Non-pigmented ciliary epithelial cell (primary cell): ENCODE data around the gene PLA2G6.
"Not testable (repeated sequence)": the region's sequence is repeated elsewhere in the genome, so short reads cannot be mapped to it uniquely, and the experiment has no call there.

Source experiments
- DNase-seq: peaks from one replicate; pipeline ENCODE4 v3.0.0-alpha.2; 2010; ENCODE audit warnings: low read depth

The PLA2G6 gene

DNA sequence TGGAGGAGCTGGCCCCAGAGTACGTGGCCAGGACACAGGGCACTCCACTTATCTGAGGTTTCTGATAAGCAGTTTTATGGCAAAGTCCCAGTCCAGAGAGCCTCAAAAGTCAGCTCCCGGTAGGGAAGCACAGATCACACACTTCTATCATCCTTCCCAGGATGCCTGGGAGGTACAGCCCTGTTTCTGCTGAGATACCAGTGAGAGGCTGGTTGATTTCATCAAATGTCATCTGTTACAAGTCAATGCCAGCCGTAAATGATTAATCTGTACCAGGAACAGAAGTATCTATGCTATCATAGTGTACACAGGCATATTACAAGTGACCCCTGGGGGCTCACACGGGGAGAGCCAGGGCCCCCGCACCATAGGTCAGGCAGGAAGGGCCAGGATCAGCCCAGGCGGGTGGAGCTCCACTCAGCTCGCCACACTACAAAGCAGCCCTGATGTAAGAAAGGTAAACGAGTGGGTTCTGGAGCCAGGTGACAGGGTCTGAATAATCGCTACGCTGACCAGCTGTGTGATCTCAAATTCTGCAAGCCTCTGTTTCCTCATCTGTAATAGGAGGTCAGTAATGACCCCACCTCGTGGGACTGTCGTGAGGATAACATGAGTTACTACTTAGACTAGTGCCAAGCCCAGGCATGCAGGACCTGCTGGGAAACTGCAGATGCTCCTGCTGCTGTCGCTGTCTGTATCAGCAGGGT lies 17.6 kb downstream of the PLA2G6 start:
- DNase-seq = no peak

DNA sequence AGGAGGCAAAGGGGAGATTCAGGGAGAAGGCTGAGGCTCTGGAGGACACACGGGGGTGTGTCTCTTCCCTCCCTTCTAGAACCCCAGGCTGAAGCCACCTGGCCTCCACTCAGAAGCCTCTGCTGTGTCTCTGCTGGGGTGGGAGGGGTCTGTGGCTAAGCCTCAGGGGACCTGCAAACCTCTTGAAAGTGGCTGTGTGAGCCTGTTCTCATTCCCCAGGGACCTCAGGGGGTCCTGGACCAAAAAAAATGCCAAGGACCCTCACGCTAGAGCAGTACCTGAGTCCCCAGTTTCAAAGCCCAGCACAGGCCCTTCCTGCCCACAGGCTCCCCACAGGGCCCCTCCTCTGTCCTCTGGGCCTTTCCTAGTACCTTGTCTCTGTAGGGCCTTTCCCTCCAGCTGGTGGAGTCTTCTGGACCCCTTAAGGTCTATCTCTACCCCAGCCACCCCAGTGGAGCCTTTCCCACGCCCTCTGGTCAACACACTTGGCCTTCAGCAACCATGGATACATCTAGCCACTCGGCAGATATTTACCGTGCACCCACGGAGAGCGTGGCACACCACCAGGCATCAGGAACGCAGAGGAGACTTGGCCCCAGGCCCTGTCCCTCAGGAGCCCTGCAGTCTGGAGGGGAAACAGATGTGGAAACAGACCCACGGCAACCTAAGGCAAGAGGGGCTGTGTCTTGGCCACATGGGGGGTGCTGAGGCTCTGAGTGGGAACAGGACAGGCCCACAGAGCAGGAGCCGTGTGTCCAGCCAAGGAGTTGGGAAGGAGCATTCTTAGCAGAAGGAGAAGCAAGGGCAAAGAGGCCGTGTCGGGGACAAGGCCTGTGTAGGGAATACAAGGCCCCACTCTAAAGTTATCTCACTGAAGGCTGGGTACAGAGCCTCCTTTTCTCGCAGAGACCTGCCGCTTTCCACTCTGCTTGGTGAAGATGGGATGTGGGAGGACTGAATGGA lies 18.5 kb downstream of the PLA2G6 start:
- no peak for DNase-seq

DNA sequence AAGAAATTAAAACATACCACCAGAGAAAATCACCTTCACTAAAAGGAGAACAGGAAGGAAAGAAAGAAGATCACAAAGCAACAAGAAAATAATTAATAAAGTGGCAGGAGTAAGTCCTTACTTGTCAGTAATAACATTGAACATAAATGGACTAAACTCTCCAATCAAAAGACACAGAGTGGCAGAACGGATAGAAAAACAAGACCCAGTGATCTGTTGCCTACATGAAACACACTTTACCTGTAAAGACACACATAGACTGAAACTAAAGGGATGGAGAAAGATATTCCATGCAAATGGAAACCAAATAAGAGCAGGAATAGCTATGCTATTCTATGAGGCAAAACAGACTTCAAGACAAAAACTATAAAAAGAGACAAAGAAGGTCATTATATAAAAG lies 25.9 kb downstream of the PLA2G6 start:
- no peak for DNase-seq

DNA sequence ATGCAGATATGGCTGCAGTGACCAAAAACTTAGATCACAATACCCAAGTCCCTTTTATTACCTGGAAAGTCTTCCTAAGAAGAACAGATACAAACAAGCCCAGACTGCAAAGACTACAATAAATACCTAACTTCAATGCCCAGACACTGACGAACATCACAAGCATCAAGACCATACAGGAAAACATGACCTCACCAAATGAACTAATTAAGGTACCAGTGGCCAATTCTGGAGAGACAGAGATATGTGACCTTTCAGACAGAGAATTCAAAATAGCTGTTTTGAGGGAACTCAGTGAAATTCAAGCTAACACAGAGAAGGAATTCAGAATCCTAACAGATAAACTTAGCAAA lies 27.1 kb downstream of the PLA2G6 start:
- DNase-seq = not testable (repeated sequence)

DNA sequence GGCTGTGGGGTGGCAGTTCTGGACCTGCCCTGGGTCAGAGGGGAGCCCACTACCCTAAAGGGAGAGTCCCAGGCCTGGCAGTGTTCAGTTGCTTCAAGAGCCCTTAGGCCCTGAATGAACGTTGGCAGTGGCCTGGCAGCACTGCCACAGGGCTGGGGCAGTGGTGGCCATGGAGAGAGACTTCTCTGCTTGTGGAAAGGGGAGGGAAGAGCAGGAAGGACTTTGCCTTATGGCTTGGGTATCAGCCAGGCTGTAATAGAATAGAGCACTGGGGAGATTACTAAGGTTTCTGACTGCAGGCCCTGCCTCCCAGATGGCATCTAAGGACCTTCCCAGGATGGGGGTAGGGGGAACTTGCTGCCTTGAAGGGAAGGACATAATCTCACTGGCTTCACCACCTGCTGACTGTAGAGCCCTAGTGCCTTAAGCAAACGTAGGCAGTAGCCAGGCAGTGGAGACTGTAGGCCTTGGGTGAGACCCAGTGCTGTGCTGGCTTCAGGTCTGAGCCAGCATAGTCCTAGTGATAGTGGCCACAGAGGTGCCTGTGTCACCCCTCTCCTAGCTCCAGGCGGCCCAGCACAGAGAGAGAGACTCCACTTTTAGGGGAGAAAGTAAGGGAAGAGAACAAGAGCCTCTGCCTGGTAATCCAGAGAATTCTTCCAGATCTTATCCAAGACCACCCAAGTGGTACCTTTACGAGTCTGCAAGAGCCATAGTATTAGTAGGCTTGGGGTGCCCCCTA lies 27.6 kb downstream of the PLA2G6 start:
- no peak for DNase-seq

DNA sequence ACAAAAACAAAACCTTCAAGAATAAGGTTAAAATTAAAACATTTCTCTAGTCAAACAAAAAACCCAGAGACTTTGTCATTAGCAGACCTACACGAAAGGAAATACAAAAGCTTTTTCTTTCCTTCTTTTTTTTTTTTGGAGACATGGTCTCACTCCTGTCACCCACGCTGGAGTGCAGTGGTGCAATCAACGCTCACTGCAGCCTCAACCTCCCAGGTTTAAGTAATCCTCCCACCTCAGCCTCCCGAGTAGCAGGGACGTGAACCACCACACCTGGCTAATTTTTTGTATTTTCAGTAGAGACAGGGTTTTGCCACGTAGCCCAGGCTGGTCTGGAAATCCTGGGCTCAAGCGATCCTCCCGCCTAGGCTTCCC lies 30.5 kb downstream of the PLA2G6 start:
- no peak for DNase-seq

DNA sequence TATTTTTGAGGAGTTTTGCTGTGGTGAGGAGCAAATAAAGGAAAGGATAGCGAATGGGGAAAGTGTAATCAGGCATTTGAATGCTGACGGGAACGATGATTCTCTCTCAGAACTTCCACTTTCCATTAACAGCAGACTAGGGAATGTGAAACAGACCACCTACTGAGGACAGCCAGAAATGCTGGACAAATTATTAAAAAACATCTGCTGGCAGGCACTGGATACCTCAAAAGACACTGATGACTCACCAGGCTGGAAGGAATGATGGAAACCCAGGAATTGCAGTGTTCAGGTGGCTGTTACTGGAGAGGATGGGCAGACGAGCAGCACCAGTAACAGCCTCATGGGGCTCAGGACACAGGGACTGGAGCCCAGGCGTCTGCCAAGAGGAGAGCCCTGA lies 33.4 kb downstream of the PLA2G6 start:
- DNase-seq = peak; percentile 42

DNA sequence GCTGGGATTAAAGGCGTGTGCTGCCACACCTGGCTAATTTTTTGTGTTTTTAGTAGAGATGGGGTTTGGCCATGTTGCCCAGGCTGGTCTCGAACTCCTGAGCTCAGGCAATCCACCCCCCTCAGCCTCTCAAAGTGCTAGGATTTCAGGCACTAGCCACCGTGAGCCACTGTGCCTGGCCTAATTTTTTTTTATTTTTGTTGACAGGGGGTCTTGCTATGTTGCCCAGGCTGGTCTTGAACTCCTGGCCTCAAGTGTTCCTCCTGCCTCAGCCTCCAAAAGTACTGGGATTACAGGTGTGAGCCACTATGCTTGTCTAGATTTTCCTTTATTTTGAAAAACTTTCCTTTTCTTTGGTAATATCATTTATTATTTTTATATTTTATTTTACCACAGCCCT lies 35.5 kb downstream of the PLA2G6 start:
- not testable (repeated sequence) for DNase-seq

DNA sequence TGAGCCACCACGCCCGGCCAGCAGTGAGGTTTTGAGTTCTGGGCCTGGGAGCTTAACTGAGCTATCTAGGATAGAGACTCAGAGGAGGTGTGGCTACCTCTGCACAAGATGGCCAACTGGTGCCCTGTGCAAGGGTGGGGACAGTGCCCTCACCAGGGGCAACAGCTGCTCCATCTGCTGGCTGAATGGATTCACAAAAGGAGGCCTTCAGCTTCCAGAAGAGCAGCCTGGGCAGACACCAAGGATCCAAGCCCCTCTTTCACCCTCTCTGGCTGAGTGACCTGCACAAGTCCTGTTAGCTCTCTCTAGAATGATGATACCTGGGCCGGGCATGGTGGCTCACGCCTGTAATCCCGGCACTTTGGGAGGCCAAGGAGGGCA lies 37.6 kb downstream of the PLA2G6 start:
- DNase-seq = no peak

DNA sequence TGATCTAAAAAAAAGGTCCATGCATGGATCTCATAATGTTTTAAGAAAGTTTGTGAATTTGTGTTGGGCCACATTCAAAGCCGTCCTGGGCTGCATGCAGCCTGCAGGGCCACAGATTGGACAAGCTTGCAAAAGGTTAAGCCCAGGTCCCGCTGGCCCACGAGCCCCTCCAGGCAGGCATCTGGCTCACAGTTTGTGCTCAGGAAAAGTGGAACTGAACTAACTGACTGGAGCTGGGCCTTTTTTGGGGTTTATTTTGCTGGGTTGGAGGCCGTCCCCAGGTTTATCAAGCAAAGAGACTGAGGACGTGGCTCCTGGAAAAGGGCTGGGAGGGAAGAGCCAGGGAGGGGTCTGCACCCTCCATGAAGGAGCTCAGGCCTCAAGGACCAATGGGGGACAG lies 39.0 kb downstream of the PLA2G6 start:
- DNase-seq = no peak

DNA sequence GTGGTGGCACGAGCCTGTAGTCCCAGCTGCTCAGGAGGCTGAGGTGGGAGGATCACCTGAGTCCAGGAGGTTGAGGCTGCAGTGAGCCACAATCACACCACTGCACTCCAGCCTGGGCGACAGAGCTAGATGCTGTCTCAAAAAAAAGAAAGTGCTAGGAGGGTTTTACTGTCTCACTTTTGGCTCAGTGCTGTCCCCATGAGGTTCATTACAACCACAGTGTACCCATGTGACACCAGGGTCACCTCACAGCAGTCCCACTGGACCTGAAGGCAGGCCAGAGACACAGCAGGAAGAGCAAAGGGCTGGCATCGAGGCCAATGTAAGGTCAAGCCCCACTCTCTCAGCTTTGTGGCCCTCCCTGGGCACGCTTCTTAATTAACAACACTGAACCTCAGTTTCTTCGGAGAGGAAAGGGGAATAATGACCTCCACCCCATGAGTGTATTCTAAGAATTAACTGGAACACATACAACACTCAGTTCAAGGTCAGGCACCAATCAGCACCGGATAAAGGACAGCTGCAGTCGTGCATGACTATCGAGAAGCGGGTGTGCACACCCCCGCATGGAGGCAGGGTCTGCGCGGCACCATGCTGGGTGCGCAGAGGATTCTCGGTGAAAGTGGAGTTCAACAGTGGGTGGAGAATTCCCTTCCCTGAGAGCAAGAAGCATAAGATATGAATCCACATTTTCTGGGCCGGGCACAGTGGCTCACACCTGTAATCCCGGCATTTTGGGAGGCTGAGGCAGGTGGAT lies 40.2 kb downstream of the PLA2G6 start:
- no peak for DNase-seq

DNA sequence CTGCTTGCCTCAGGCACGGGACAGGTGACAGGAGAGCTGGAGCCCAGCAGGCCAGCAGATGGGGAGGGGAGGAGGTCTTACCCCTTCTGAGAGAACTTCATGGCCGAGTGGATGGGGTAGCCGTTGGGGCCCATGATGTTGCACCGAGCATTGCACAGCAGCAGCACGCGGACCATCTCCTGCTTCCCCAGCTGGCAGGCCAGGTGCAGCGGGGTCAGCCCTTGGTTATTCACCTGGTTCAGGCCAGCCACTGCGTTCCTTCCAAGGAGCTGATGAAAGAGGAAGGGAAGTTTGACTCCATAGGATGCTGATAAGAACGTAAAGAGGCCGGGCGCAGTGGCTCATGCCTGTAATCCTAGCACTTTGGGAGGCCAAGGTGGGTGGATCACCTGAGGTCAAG lies 41.7 kb downstream of the PLA2G6 start:
- DNase-seq = no peak

DNA sequence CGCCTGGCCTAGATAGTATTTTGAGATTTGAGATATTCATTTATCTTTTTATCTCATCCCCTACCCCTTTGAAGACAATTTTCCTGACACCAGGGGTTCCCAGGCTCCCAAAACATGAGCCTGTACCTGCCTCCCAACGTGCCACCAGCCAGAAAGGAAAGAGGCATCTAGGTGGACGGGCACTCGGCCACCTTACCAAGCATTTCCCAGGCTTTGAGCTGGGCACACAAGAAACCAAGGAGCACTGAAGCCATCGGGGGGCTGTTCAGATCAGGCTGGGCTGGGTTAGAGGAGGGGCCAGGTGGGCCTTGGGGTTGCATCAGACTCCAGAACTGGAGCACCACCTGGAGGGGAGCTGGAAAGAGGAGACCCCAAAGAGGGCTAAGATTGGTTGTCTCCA lies 42.7 kb downstream of the PLA2G6 start:
- no peak for DNase-seq

DNA sequence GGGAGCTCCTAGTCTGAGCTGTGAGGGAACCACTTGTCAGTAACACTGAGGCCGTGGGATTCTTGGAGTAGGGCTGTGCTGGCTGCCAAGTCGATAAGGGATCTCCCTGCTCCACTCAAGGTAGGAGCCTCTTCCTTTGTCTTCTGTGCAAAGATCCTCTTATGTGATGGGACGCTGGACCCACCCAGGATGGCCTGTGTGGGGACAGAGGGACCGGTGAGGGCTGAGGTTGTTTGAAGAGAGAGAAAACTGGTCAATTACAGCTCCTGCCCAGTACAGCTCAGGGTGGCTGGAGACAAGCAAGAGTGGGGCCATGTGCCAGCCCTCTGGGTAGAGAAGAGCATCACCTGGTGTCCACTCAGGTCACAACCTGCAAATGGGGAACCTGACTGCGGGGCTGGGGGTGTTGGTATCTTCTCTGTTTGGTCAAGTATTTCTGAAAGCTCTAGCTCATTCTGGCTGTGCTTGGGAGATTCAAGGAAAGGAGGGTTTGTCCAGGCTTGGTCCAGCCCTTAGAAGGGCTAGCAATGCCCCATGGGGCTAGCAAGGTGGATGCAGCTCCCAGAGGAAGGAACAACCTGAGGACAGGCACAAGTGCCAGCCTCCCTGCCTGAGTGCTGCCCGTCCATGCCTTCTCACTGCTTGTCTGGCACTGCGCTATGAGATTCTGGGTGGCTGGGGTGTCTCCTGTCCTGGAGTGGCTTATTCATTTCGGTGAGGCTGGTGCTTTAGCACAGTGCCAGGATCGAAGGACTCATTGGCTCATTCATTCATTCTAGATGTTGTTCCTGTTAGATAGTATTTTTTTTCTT lies 43.5 kb downstream of the PLA2G6 start:
- DNase-seq = no peak

DNA sequence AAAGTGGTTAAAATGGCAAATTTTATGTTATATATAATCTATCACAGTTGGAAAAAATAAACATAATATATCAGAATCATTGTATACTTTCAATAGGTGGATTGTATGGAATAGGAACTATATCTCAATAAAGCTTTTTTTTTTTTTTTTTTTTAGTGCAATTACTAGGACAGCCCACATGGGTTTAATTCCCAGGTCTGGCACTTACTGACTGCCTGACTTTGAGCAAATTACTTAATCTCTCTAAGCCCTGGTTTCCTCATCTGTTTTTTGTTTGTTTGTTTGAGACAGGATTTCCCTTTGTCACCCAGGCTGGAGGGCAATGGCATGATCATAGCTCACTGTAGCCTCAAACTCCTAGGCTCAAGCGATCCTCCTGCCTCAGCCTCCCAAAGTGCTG lies 45.0 kb downstream of the PLA2G6 start:
- no peak for DNase-seq

DNA sequence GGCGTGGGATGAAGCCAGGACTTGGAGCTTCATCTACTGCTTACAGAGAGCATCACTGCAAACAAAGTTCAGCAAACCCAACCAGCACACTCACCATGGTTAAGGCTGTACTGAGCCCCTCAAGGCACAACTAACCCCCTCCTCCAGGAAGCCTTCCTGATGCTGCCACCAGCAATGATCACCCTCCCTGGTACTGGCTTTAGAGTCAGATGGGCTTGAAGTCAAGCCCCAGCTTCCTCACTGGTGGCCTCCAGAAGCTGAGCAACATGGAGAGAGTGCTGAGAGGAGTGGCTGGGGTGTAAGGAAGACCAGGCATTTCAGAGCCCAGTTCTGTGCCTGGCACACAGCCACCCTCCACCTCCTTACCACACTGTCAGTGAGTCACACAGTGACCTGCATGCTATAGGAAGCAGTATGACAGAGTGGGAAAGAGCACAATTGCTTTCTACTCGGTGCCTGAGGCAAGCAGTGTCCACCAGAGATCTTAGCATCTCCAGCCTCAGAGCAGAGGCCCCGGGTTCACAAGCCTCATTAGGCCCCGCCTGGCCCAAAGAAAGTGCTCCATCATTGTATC lies 46.4 kb downstream of the PLA2G6 start:
- DNase-seq = peak; percentile 50

DNA sequence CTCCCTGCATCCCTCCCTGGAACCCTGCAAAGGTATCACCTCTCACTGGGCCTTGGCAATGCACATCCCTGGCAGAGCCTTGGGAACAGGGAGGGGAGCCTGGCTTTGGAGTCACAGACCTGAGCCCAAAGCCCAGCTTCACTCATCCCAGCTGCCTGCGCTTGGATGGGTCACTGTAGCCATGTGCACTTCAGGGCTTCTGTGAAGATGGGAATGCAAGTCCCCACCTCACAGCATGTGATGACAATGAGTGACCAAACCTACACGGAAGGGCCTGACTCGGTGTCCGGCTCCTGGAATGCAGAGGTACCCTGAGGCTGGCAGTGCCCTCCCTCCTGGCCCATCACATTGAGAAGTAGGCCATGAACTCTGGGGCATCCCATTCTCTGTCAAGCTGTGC lies 48.3 kb downstream of the PLA2G6 start:
- DNase-seq = no peak

DNA sequence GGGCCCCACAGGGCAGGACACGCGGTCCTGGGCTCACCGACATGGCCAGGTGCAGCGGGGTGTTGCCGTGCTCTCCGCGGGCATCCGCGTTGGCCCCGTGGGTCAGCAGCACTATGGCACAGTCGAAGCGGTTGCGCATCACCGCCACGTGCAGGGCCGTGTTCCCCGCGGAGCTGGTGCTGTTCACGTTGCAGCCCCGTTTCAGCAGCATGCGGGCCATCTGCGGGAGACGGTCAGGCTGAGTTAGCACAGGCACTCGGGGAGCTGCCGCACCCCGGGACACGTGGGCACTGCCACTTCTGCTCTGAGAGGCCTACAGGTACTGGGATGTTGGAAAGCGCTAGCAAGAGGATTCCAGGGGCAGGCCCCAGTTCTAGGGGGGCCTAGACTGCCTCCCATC lies 48.8 kb downstream of the PLA2G6 start:
- no peak for DNase-seq

DNA sequence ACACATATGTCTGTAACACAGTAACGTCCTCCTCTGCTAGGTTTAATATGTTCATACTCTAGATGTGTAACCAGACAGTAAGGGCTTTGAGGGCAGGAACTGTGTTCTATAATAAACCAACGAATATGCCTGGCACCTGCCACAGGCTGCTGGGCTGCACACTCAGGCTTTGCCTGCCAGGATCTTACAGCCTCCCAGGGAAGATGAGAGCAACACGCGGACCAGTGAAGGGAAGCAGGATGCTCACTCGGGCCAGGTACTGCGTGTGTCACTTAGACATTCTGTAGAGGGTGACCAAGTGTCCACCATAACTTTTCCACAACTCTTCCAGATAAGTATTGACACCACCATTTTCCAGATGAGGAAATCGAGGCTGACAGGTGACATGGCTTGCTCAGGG lies 49.5 kb downstream of the PLA2G6 start:
- DNase-seq = no peak

DNA sequence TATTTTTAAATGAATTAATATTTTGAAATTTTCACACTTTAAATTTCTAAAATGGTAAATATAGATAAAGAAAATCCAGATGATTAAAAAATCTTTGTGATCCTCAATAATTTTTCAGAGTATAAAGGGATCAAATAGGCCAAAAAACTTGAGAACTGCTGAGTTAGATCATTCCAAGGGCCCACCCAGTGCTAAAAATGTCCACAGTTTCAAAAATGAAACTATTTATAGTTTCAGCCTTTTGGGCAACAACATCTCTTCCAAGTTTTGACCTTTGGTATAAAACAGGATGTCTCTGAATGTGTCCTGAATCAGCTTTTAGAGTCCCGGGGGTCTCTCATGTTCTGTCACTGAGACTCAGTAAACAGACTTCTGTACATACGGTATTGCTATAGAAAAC lies 50.2 kb downstream of the PLA2G6 start:
- no peak for DNase-seq

DNA sequence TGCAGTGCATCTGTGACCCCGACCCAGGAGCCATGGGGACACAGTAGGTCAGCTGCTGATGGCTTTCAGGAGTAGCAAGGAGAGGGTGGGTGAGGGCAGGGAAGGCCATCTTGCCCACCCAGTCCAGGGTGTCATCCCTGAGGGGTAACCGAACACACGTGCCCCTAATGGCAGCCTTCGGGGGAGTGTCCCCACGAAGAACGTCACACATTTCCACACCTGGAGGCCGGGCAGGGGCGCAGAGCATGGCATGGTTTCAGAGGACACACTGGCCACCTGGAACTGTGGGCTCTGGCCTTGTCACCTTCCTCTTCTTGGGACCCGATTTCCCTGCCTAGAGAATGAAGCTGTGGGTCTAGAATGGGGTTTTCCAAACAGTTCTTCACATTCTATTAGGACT lies 51.8 kb downstream of the PLA2G6 start:
- DNase-seq = no peak
